Kasumi-1 (cell line): ENCODE data around the gene PLPPR5.
A peak's percentile ranks its signal among the peaks of the same experiment; 100 is the strongest.
"Not testable (repeated sequence)": the region's sequence is repeated elsewhere in the genome, so short reads cannot be mapped to it uniquely, and the experiment has no call there.

Experiments used
- DNase-seq, 2 experiments: peaks; one replicate each; lab custom pipeline; 2025; lab: John Stamatoyannopoulos, UW

Gene PLPPR5

GRCh38 chr1:99004861-99005442, at the start of gene PLPPR5:
Gene PLPPR5 (minus strand): TSS chr1:99004861. CDS start chr1:99004671, 190 bp downstream.
- DNase-seq, result no peak

GRCh38 chr1:99051611-99052283, 47.1 kb upstream of the PLPPR5 start:
- no peak for DNase-seq

- DNase-seq, result no peak
Measured at GRCh38 chr1:99049745-99050144, 45.1 kb upstream of the PLPPR5 start.

GRCh38 chr1:99036746-99037145, 32.1 kb upstream of the PLPPR5 start:
- not testable (repeated sequence) for DNase-seq

GRCh38 chr1:99018313-99018712, 13.7 kb upstream of the PLPPR5 start:
- DNase-seq, result no peak

GRCh38 chr1:99017655-99018054, 13.0 kb upstream of the PLPPR5 start:
- no peak for DNase-seq

GRCh38 chr1:99010679-99011078, 6.0 kb upstream of the PLPPR5 start:
- no peak for DNase-seq

GRCh38 chr1:99007366-99007765, 2.7 kb upstream of the PLPPR5 start:
- no peak for DNase-seq

GRCh38 chr1:99005537-99005942, 879 bp upstream of the PLPPR5 start:
- DNase-seq, result no peak

GRCh38 chr1:99004254-99004860, 304 bp downstream of the PLPPR5 start:
- DNase-seq, result peak in 1 of 2 experiments; percentile 15

GRCh38 chr1:99003581-99004253, 944 bp downstream of the PLPPR5 start:
- DNase-seq, result no peak

GRCh38 chr1:98992844-98993243, 11.8 kb downstream of the PLPPR5 start:
- no peak for DNase-seq

- DNase-seq, result peak in 1 of 2 experiments; percentile 7
Measured at GRCh38 chr1:98991127-98992012, 13.3 kb downstream of the PLPPR5 start.

- no peak for DNase-seq
Measured at GRCh38 chr1:98989556-98989907, 15.1 kb downstream of the PLPPR5 start.

- no peak for DNase-seq
Measured at GRCh38 chr1:98988904-98989555, 15.6 kb downstream of the PLPPR5 start.

- no peak for DNase-seq
Measured at GRCh38 chr1:98985687-98986086, 19.0 kb downstream of the PLPPR5 start.

- no peak for DNase-seq
Measured at GRCh38 chr1:98981917-98982513, 22.6 kb downstream of the PLPPR5 start.

GRCh38 chr1:98979463-98979862, 25.2 kb downstream of the PLPPR5 start:
- DNase-seq, result no peak

GRCh38 chr1:98975810-98976209, 28.9 kb downstream of the PLPPR5 start:
- DNase-seq, result no peak

GRCh38 chr1:98975113-98975512, 29.5 kb downstream of the PLPPR5 start:
- no peak for DNase-seq
